ENCODE data around the gene CUZD1. TPM values are rescaled to one million over a fixed set of nuclear protein-coding genes. Genes with fewer than 3 reads are reported as not detected.

Gene CUZD1, protein sequence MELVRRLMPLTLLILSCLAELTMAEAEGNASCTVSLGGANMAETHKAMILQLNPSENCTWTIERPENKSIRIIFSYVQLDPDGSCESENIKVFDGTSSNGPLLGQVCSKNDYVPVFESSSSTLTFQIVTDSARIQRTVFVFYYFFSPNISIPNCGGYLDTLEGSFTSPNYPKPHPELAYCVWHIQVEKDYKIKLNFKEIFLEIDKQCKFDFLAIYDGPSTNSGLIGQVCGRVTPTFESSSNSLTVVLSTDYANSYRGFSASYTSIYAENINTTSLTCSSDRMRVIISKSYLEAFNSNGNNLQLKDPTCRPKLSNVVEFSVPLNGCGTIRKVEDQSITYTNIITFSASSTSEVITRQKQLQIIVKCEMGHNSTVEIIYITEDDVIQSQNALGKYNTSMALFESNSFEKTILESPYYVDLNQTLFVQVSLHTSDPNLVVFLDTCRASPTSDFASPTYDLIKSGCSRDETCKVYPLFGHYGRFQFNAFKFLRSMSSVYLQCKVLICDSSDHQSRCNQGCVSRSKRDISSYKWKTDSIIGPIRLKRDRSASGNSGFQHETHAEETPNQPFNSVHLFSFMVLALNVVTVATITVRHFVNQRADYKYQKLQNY
- 0.91 and 0.97 TPM in 2 replicates for total RNA-seq

DNA sequence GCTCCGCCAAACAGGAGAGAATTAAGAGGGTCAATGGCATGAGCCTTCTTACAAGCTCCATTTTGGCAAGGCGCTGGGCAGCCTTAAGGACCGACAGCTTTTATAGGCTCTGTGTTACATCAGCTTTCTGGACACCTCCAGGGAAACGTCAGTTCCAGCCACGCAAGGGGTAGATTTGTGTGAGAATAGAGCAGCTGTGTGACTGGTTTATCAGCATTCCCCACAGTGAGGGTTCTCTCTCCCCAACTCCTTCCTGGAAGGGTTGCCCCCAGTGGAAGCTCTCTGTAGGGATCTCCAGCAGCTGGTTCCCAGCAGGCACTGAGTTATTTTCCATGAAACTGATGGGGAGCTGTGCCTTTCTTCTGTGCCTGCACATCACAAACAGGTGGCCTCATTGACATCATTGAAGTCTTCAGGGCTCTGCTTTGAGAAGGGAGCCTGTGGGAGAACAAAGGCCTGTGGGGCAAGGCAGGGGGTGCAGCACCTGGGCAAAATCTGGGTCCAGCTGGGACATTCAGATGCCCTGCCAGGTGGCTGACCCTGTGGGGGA lies at the start of gene CUZD1:
CUZD1 (minus strand) TSS at position 75 of the 550 bp plus-strand sequence; CDS start at position 61, 14 bp downstream.

DNA sequence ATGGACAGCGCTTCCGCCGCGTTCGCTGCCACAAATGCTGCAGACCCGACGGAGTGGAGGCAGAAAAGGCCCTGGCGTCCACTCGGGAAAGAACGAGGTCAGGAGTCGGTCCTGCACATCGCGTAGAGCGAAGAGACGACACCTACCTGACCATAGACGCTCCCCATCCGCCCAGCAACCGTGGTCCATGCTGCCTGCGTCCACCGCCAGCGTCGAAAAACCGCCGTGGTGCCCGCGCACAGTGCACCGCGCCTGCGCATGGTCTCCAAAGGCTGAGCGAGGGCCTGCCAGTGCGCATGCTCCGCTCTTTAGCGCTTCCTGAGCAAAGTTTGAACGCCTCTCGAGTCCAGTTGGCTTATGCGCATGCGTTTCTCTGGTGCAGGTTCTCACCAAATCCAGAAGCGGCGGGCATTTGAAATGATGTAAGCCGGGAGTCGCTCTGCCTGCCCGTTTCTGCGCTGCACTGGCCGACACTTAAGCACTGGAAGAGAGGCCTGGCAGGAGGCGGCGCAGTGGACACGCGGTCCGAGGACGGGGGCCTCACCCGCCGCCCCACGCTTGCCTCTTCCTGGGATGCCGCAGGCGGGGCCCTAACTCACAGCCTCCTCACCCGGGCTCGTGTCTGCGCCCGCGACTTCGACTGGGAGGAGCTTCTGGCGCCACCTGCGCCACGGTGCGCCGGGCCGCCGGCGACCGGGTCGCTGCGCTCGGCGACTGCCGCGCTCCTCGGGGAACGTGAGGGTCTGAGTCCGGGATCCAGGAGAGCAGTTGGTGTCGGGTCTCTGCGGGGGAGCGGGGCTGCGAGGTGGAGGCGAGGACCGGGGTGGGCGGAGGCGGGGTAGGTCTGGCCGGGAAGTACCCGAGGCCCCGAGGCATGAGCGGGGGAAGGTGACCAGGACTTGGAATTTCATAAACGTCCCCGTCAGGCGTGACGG lies 33.9 kb upstream of the CUZD1 start, which contains the start of gene FAM24B:
FAM24B (minus strand) TSS at position 243 of the 935 bp plus-strand sequence. CDS start 29,066 bp downstream, outside the sequence.

Other genes with a start within 250 kb of the CUZD1 start
- gene C10orf120, start 146.0 kb downstream of the CUZD1 start, total RNA-seq: not detected in 2 replicates
- 7.5 and 12.2 TPM in 2 replicates for gene FAM24B, start 33.7 kb upstream of the CUZD1 start, total RNA-seq
- not detected in 2 replicates for gene FAM24A, start 64.8 kb upstream of the CUZD1 start, total RNA-seq
- 12.3 and 13.2 TPM in 2 replicates for gene C10orf88, start 108.4 kb upstream of the CUZD1 start, total RNA-seq
- 2.9 and 5.2 TPM in 2 replicates for gene PSTK, start 134.5 kb upstream of the CUZD1 start, total RNA-seq
- 1.9 and 6.8 TPM in 2 replicates for gene IKZF5, start 162.9 kb upstream of the CUZD1 start, total RNA-seq
- gene ACADSB, start 163.1 kb upstream of the CUZD1 start, total RNA-seq: 4.9 and 6.5 TPM in 2 replicates

All from epithelial cell of umbilical artery (primary cell).